H1 (cell line): Measurements from ENCODE around the gene ANKIB1. TPM values are rescaled to one million over a fixed set of nuclear protein-coding genes. Genes with fewer than 3 reads are reported as not detected.

ENCODE experiments used
- CTCF ChIA-PET: fragments of 300-600 bp; sonication (Branson Sonifier 250); formaldehyde crosslinking; loops from one replicate; lab custom pipeline; 2021; ENCODE audit not compliant: partially characterized antibody; lab: Charles Lee
- POLR2A ChIA-PET: fragments of 300-600 bp; sonication (Branson Sonifier 250); formaldehyde crosslinking; loops from one replicate; lab custom pipeline; 2021; ENCODE audit warnings: inconsistent platforms; ENCODE audit not compliant: partially characterized antibody; lab: Charles Lee
- DNase-seq, 2 experiments: peaks; one replicate each; pipeline versions ENCODE4 v3.0.0 to v3.0.0-alpha.2; 2010 to 2022; ENCODE audit warnings: low spot score in 2 of 2, low read depth in 1 of 2, mixed read lengths in 1 of 2
- FAIRE-seq: peaks from 2 replicates; lab custom pipeline; 2011; peaks lifted over from hg19 to GRCh38; lab: Jason Lieb, UNC
- H2AFZ ChIP-seq: 2 replicates; pipeline ENCODE4 v1.8.1; 2012; ENCODE audit warnings: low read length, inconsistent platforms
- H2AK5ac ChIP-seq: 2 replicates; pipeline ENCODE4 v1.6.1; 2013; ENCODE audit warnings: low read depth, low read length
- H2BK120ac ChIP-seq: replicated peaks from 2 replicates; pipeline ENCODE3; 2013; ENCODE audit warnings: low read depth, low read length, inconsistent platforms
- H2BK12ac ChIP-seq: 2 replicates; pipeline ENCODE4 v1.6.1; 2013; ENCODE audit warnings: low read depth, low read length
- H2BK15ac ChIP-seq: 2 replicates; pipeline ENCODE4 v1.6.1; 2013; ENCODE audit warnings: low read length
- H2BK20ac ChIP-seq: 2 replicates; pipeline ENCODE4 v1.6.1; 2013; ENCODE audit warnings: low read length
- H2BK5ac ChIP-seq: 2 replicates; pipeline ENCODE4 v1.6.1; 2013; ENCODE audit warnings: low read depth, low read length
- H3K14ac ChIP-seq: 2 replicates; pipeline ENCODE4 v1.6.1; 2013; ENCODE audit warnings: inconsistent platforms; ENCODE audit not compliant: insufficient read length
- H3K18ac ChIP-seq: 2 replicates; pipeline ENCODE4 v1.6.1; 2013; ENCODE audit warnings: low read length; ENCODE audit errors: extremely low read depth
- H3K23ac ChIP-seq: 2 replicates; pipeline ENCODE4 v1.6.1; 2013; ENCODE audit warnings: inconsistent platforms; ENCODE audit not compliant: insufficient read length
- H3K23me2 ChIP-seq: 2 replicates; pipeline ENCODE4 v1.6.1; 2013; ENCODE audit warnings: low read depth, low read length
- H3K27ac ChIP-seq: 2 replicates; pipeline ENCODE4 v1.6.1; 2011; ENCODE audit warnings: low read depth, low read length, inconsistent platforms
- H3K27me3 ChIP-seq, 4 experiments: replicated peaks in 1 of 4; 1 replicate in 1 of 4; 2 replicates in 3 of 4; pipeline versions ENCODE4 v1.6.1 to v1.8.1; 2011 to 2013; ENCODE audit warnings: low read length in 3 of 4, mild to moderate bottlenecking in 3 of 4, inconsistent platforms in 2 of 4, mixed read lengths in 2 of 4, moderate library complexity in 1 of 4; ENCODE audit not compliant: control insufficient read depth in 3 of 4, insufficient read depth in 3 of 4; ENCODE audit errors: extremely low read depth in 1 of 4
- H3K36me3 ChIP-seq, 4 experiments: 2 replicates each; pipeline versions ENCODE4 v1.6.1 to v1.8.1; 2011 to 2013; ENCODE audit warnings: mild to moderate bottlenecking in 4 of 4, low read length in 3 of 4, moderate library complexity in 2 of 4, control low read depth in 1 of 4, inconsistent platforms in 1 of 4; ENCODE audit not compliant: insufficient read depth in 4 of 4, control insufficient read depth in 2 of 4
- H3K4ac ChIP-seq: replicated peaks from 2 replicates; pipeline ENCODE3; 2013; ENCODE audit warnings: low read length, low read depth, mixed read lengths, inconsistent platforms; ENCODE audit not compliant: insufficient read length
- H3K4me1 ChIP-seq, 4 experiments: replicated peaks in 1 of 4; 1 replicate in 1 of 4; 2 replicates in 3 of 4; pipeline versions ENCODE4 v1.6.1 to v1.8.1; 2011 to 2013; ENCODE audit warnings: low read length in 3 of 4, inconsistent platforms in 2 of 4, mixed read lengths in 1 of 4; ENCODE audit not compliant: insufficient read depth in 4 of 4, control insufficient read depth in 3 of 4
- H3K4me2 ChIP-seq, 2 experiments: 2 replicates each; pipeline versions ENCODE4 v1.6.1 to v1.8.1; 2011 to 2013; ENCODE audit warnings: low read depth in 2 of 2, low read length in 2 of 2, control low read depth in 1 of 2, inconsistent platforms in 1 of 2, mild to moderate bottlenecking in 1 of 2; ENCODE audit not compliant: insufficient read depth in 1 of 2
- H3K4me3 ChIP-seq, 4 experiments: fragments of 200-600, 300-600 bp in 1 of 4; sonication (generic), shearing (Covaris generic), sonication (Bioruptor Twin) in 1 of 4; 2 replicates each; pipeline versions ENCODE4 v1.5.1 to v1.8.1; 2011 to 2016; ENCODE audit warnings: low read length in 4 of 4, low read depth in 3 of 4, control low read depth in 2 of 4, inconsistent platforms in 2 of 4, mild to moderate bottlenecking in 2 of 4, mixed read lengths in 1 of 4, moderate library complexity in 1 of 4; ENCODE audit not compliant: insufficient read depth in 2 of 4; ENCODE audit errors: extremely low read depth in 1 of 4
- H3K56ac ChIP-seq: replicated peaks from 2 replicates; pipeline ENCODE3; 2013; ENCODE audit warnings: low read depth, mild to moderate bottlenecking, mixed read lengths, low read length, inconsistent platforms; ENCODE audit not compliant: insufficient read length
- H3K79me1 ChIP-seq: 2 replicates; pipeline ENCODE4 v1.6.1; 2013; ENCODE audit warnings: low read depth, low read length, control low read depth
- H3K79me2 ChIP-seq, 2 experiments: 2 replicates each; pipeline versions ENCODE4 v1.6.1 to v1.8.1; 2012 to 2013; ENCODE audit warnings: low read length in 2 of 2, mild to moderate bottlenecking in 2 of 2, inconsistent platforms in 1 of 2; ENCODE audit not compliant: insufficient read depth in 2 of 2, control insufficient read depth in 1 of 2
- H3K9ac ChIP-seq, 4 experiments: replicated peaks in 1 of 4; 1 replicate in 1 of 4; 2 replicates in 3 of 4; pipeline versions ENCODE4 v1.6.1 to v1.8.1; 2011 to 2013; ENCODE audit warnings: low read depth in 3 of 4, low read length in 3 of 4, control low read depth in 2 of 4, mild to moderate bottlenecking in 2 of 4, moderate library complexity in 2 of 4, inconsistent platforms in 1 of 4; ENCODE audit errors: extremely low read depth in 1 of 4
- H3K9me3 ChIP-seq, 2 experiments: 2 replicates each; pipeline versions ENCODE4 v1.6.1 to v1.8.1; 2012 to 2013; ENCODE audit warnings: mild to moderate bottlenecking in 2 of 2, moderate library complexity in 2 of 2, control low read depth in 1 of 2, inconsistent platforms in 1 of 2, low read depth in 1 of 2, low read length in 1 of 2, mixed read lengths in 1 of 2; ENCODE audit not compliant: insufficient read depth in 2 of 2
- H4K20me1 ChIP-seq, 2 experiments: replicated peaks in 1 of 2; 2 replicates each; pipeline versions ENCODE3 to v1.8.1; 2011 to 2013; ENCODE audit warnings: inconsistent platforms in 2 of 2, low read length in 2 of 2, mild to moderate bottlenecking in 1 of 2; ENCODE audit not compliant: insufficient read depth in 2 of 2, control insufficient read depth in 1 of 2
- H4K5ac ChIP-seq: 2 replicates; pipeline ENCODE4 v1.6.1; 2013; ENCODE audit warnings: low read length, low read depth, mixed read lengths, inconsistent platforms; ENCODE audit not compliant: insufficient read length
- H4K8ac ChIP-seq: 2 replicates; pipeline ENCODE4 v1.8.0; 2013; ENCODE audit warnings: mild to moderate bottlenecking, moderate library complexity, low read length, inconsistent platforms; ENCODE audit not compliant: insufficient read depth; ENCODE audit errors: extremely low read depth
- H4K91ac ChIP-seq: replicated peaks from 2 replicates; pipeline ENCODE3; 2013; ENCODE audit warnings: low read length, mixed read lengths, inconsistent platforms; ENCODE audit not compliant: insufficient read length
- CTCF ChIP-seq, 3 experiments: IDR thresholded peaks; 1 replicate in 2 of 3; 2 replicates in 1 of 3; pipeline versions ENCODE4 v1.5.1 to v1.6.1; 2011; ENCODE audit warnings: low read length in 3 of 3, mild to moderate bottlenecking in 3 of 3, inconsistent platforms in 2 of 3, low read depth in 1 of 3, moderate library complexity in 1 of 3; ENCODE audit not compliant: insufficient read depth in 1 of 3; ENCODE audit errors: control extremely low read depth in 1 of 3
- EGR1 ChIP-seq: IDR thresholded peaks from 2 replicates; pipeline ENCODE4 v1.6.1; 2011; ENCODE audit warnings: low read depth, low read length, borderline replicate concordance
- EZH2 ChIP-seq: fragments of 200-600 bp; sonication (generic); IDR thresholded peaks from 2 replicates; pipeline ENCODE4 v1.7.1; 2012; ENCODE audit warnings: low read depth, mild to moderate bottlenecking, moderate library complexity, low read length, inconsistent platforms; ENCODE audit not compliant: severe bottlenecking
- HDAC2 ChIP-seq, 2 experiments: fragments of 300-600 bp in 1 of 2; sonication (generic) in 1 of 2; IDR thresholded peaks; 2 replicates each; pipeline ENCODE4 v1.6.1; 2011 to 2012; ENCODE audit warnings: low read depth in 2 of 2, low read length in 2 of 2, mild to moderate bottlenecking in 2 of 2, moderate library complexity in 2 of 2, borderline replicate concordance in 1 of 2, inconsistent platforms in 1 of 2
- PHF8 ChIP-seq: fragments of 200-600 bp; sonication (generic); conservative IDR thresholded peaks from 2 replicates; pipeline ENCODE4 v1.7.1; 2012; ENCODE audit warnings: low read depth, mild to moderate bottlenecking, inconsistent platforms, low read length, moderate library complexity
- POU5F1 ChIP-seq: IDR thresholded peaks from 2 replicates; pipeline ENCODE4 v1.6.1; 2011; ENCODE audit warnings: low read depth, mild to moderate bottlenecking, low read length, moderate library complexity
- SAP30 ChIP-seq: fragments of 300-600 bp; sonication (generic); IDR thresholded peaks from 2 replicates; pipeline ENCODE4 v1.7.1; 2012; ENCODE audit warnings: low read length, moderate library complexity, mild to moderate bottlenecking, inconsistent platforms; ENCODE audit not compliant: insufficient read depth, insufficient replicate concordance
- SRF ChIP-seq: IDR thresholded peaks from 2 replicates; pipeline ENCODE4 v1.6.1; 2011; ENCODE audit warnings: mild to moderate bottlenecking, low read depth, low read length, moderate library complexity
- TEAD4 ChIP-seq: IDR thresholded peaks from 2 replicates; pipeline ENCODE4 v1.6.1; 2012; ENCODE audit warnings: low read depth, low read length, inconsistent platforms, mixed read lengths
- WGBS, 2 experiments: shearing (Covaris generic) in 1 of 2; methylation state at CpG; one replicate each; pipeline versions ENCODE4 v1.1.6 to v1.1.7; 2013 to 2015; ENCODE audit warnings: low lambda C conversion rate in 2 of 2, mixed read lengths in 2 of 2, inconsistent platforms in 1 of 2, low coverage in 1 of 2, missing lambda C conversion rate in 1 of 2; ENCODE audit not compliant: insufficient replicate concordance in 2 of 2, insufficient coverage in 1 of 2, insufficient read length in 1 of 2; ENCODE audit errors: extremely low coverage in 1 of 2, missing lambda C conversion rate in 1 of 2; 5-methylcytosine and 5-hydroxymethylcytosine counted together
- polyA plus RNA-seq, 7 experiments: library from polyadenylated mRNA; depleted of rRNA in 3 of 7; stranded (reverse) in 5 of 7; unstranded in 2 of 7; fragments of >200 nt in 5 of 7; fragments of 200-250 nt in 2 of 7; gene quantifications; 1 replicate in 5 of 7; 2 replicates in 1 of 7; 4 replicates in 1 of 7; pipeline versions ENCODE4 v1.2.1 to v1.2.3, GENCODE V29; 2011 to 2013; ENCODE audit warnings: missing spikeins in 2 of 7, mixed read lengths in 2 of 7
- total RNA-seq: library from RNA; stranded (reverse); fragmentation: NEBNext Ultra II Directional; extraction: Animal tissue kit (Norgen Biotek cat#: 25700); gene quantifications from 2 replicates; pipeline ENCODE4 v1.2.1, GENCODE V29; 2021
- TF ChIP-seq, protein P1 (sequence below): IDR thresholded peaks from 2 replicates; pipeline ENCODE4 v1.6.1; 2012; ENCODE audit warnings: inconsistent platforms

The ANKIB1 gene
- total and polyA plus RNA-seq, 2 of the 8 experiments (the other 6 are each of a cell fraction or from before 2014, with no cell fraction given), result 19.2 to 43.0 TPM

- Histone ChIP-seq H3K27ac (no peak overlapping the region), H3K27me3 (no peaks in the 10 kb centered on the region), H2BK15ac (no peak overlapping the region), H4K8ac (no peak overlapping the region), H3K4me3 (no peak overlapping the region), H4K91ac (no peak overlapping the region), H3K23ac (no peak overlapping the region), H2BK5ac (no peak overlapping the region), H2BK20ac (no peak overlapping the region), H3K56ac (no peak overlapping the region), H3K18ac (no peak overlapping the region), H2BK120ac (no peak overlapping the region), H3K9me3 (no peaks in the 10 kb centered on the region), H3K14ac (no peak overlapping the region), H3K79me1 (no peaks in the 10 kb centered on the region), H3K79me2 (peaks cover 0 to 18% of the 10 kb centered on the region in 2 experiments; a peak in 2 of 4 replicates), H3K36me3 (peaks cover 0 to 6% (median 0%) of the 10 kb centered on the region in 4 experiments; a peak in 1 of 8 replicates), H3K23me2 (no peaks in the 10 kb centered on the region), H4K20me1 (peaks cover 0 to 2% of the 10 kb centered on the region in 2 experiments), H4K5ac (no peak overlapping the region), H3K9ac (no peak overlapping the region), H2AFZ (no peak overlapping the region), H3K4me2 (no peak overlapping the region), H3K4me1 (peaks cover 0 to 3% (median 0%) of the 10 kb centered on the region in 4 experiments; a peak in 1 of 7 replicates), H3K4ac (no peak overlapping the region), H2BK12ac (no peak overlapping the region), H2AK5ac (no peak overlapping the region)
- FAIRE-seq, result no peak
- WGBS, 2 experiments, result 79% methylated on average over 1 of the region's 1 CpG; no CpG with 5 or more reads in 1 of the 2 experiments
- CTCF ChIA-PET, result no interaction called here
- POLR2A ChIA-PET, result interaction anchor here (0.7 kb wide), 1 partner anchor 10 kb away, joined by 3 read pairs; no protein-coding TSS in a partner anchor
- DNase-seq, result no peak
- no peak for TF ChIP-seq TEAD4
- TF ChIP-seq POU5F1, result no peak
- no peak for TF ChIP-seq EZH2
- TF ChIP-seq SRF, result no peak
- TF ChIP-seq, protein P1, sequence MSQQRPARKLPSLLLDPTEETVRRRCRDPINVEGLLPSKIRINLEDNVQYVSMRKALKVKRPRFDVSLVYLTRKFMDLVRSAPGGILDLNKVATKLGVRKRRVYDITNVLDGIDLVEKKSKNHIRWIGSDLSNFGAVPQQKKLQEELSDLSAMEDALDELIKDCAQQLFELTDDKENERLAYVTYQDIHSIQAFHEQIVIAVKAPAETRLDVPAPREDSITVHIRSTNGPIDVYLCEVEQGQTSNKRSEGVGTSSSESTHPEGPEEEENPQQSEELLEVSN, result no peak
- TF ChIP-seq PHF8, result no peak
- no peak for TF ChIP-seq SAP30
- TF ChIP-seq EGR1, result no peak
- no peak for TF ChIP-seq HDAC2 (IDR thresholded peaks at IDR 0.05; ENCODE audit: borderline replicate concordance in 1 of 2, low read depth in 2 of 2, low read length in 2 of 2)
- no peak for TF ChIP-seq CTCF (IDR thresholded peaks at IDR 0.05; ENCODE audit: control extremely low read depth in 1 of 3, insufficient read depth in 1 of 3, low read depth in 1 of 3, low read length in 3 of 3)
These were observed 52.0 kb downstream of the ANKIB1 start for GRCh38 chr7:92297736-92298135.
